Measurements from ENCODE around the gene CDH24.

The CDH24 gene

DNA sequence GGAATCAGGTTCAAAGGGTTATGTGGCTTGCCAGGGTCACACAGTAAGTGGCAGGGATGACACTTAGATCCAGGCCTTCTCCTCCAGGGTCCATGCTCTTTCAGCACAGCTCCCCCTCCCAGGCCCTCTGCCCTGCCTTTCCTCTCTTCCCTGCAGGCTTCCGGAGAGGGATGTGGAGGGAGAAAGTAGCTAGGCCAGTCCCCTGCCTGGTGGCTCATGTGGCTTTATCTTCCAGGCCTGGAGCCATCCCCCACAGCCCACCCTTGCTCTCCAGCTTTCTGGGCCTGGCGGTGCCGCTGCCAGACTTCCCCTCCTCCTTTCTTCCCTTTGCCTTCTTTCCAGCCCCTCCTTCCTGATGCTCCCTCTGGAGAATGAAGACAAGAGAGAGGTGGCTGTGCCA, 13.6 kb downstream of the CDH24 start:
- no peak for DNase-seq (ENCODE audit: low spot score)

DNA sequence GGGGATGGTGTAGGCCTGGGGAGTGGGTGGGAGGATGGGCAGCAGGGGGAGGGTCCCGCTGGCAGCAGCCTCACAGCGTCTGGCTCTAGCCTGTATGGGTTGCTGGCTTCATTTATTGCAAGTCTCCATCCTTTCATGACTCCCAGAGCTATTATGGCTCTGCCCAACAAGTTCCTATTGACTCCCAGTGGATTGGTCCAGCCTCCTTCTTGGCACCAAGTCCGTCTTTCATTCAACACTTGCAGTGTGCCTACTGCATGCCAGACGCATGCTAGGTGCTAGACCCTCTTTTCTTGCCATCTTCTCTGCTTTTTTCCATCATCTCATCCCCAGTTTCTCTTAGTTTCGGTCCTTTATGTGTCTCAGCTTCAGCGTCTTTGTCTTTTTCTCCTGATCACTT, 14.2 kb downstream of the CDH24 start:
- no peak for DNase-seq (ENCODE audit: low spot score)

DNA sequence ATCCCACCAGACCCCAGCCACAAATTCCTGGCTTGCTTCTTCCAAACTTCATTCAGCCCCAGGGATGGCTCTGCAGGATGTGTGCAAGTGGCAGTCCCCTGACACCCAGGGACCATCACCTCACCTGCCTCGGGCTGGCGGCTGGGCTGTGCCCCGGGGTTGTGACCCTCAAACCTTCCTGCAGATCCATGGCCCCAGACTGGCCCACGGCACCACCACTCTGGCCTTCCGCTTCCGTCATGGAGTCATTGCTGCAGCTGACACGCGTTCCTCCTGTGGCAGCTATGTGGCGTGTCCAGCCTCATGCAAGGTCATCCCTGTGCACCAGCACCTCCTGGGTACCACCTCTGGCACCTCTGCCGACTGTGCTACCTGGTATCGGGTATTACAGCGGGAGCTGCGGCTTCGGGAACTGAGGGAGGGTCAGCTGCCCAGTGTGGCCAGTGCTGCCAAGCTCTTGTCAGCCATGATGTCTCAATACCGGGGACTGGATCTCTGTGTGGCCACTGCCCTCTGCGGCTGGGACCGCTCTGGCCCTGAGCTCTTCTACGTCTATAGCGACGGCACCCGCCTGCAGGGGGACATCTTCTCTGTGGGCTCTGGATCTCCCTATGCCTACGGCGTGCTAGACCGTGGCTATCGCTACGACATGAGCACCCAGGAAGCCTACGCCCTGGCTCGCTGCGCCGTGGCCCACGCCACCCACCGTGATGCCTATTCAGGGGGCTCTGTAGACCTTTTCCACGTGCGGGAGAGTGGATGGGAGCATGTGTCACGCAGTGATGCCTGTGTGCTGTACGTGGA, 15.0 kb downstream of the CDH24 start, which contains the start of gene PSMB11:
TSS of gene PSMB11 (plus strand) at position 51 of the 804 bp plus-strand sequence. CDS start at position 65, 14 bp downstream.
- no peak for DNase-seq (ENCODE audit: low spot score)

DNA sequence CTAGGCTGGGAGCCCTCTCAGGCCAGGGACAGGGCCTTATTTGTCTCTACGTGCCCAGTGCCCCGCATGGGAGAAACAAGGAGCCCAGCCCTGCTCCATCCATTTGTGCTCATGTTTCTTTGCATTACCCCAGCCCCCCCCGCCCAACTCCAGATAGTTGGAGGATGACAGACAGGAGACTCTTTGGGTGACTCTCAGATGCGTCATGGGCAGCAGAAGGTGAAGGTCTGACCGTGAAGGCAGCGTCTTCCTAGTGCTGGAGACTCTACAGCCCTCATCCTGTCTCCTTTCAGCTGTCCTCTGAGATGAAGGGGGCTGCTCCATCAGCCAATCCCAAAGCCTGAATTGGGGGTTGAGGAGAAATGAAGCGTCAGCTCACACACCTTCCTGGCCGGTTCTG, 15.6 kb downstream of the CDH24 start:
- no peak for DNase-seq (ENCODE audit: low spot score)

DNA sequence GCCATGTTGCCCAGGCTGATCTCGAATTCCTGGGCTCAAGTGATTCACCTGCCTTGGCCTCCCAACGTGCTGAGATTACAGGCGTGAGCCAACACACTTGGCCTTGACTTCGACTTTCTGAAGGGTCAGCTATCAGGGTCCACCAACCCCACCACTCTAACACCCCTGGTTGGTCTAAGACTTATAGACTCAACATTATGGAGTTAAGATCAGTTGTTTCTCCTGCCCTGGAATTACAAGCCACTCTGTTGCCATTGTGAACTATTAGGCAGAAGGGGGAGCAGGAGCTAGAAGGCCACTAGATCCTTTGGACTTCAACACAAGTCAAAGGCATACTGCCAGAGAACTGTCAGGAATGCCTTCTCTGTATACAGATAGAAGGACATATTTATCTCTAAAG, 17.2 kb downstream of the CDH24 start:
- no peak for DNase-seq (ENCODE audit: low spot score)

DNA sequence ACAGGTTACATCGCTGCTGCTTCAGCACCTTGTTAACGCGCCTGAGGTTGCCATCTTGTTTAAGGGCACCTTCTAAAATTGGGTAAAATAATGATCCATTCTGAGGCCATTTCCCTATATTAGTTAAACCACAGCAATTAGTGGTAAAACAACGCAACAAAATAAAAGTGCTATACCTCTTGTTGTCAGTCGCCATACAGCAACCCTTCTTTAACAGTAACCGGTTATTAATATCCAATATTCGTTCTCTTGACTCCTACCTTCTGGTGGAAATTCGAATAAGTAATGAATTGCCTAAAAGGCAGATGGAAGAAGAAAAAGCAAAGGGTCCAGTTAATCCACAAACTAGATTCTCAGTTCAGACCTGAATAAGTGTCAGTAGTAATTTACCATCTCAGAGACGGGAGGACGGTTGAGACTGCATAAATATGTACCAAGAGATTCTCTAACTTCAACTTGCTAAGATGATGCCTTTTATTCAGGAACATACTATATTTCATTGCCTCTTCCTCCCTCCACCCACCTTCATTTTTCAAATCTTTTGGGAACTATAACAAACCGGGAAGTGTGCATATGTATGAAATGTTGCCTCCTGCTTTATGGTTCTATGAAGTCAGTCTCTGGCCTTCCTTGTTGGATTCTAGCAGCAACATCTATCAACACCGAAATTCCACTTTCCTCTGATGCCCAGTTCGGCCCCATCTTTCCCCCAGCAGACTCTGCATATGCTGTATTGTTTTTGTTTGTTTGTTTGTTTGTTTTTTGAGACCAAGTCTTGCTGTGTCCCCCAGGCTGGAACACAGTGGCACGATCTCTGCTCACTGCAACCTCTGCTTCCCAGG, 21.8 kb downstream of the CDH24 start:
- DNase-seq (ENCODE audit: low spot score) = no peak

DNA sequence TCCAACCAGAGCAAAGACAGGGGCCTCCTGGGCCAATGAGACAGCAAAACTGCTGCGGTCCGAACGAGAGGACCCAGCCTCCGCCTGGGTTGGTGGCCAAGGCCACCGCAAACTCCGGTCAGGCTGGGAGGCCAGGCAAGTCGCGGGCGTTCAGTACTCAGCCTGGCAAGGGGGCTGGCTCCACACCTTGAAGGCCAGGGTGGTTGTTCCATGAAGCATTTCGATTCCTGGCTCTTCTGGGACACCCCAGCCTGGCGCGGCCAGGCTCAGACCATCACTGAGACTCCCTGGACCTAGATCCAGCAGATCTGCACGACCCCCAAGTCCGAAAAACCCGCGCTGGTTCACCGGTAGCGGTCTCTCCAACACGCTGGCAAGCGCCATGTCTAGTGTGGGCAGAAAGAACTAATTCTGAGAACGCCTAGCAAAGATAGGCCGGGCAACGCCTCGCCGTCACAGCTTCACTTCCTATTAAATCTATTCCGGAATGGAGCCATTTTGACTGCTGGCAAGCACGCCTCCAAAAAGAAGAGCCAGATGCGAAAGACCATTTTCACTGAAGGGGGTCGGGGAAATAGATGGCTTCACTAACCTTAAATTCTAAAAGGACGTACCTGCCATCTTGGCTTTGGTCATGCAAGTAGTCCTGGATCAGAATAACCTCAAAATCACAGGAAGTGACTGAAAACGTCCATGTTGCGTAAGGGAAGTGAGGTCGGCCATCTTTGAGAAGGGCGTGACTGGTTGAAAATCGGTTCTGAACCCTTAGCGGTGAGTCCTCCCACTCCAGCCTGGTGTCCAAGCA, 22.6 kb downstream of the CDH24 start, which contains the start of gene PSMB5:
TSS of gene PSMB5 (minus strand) at position 403 of the 805 bp plus-strand sequence. CDS start at position 384, 19 bp downstream.
- DNase-seq (ENCODE audit: low spot score) = peak; percentile 97

DNA sequence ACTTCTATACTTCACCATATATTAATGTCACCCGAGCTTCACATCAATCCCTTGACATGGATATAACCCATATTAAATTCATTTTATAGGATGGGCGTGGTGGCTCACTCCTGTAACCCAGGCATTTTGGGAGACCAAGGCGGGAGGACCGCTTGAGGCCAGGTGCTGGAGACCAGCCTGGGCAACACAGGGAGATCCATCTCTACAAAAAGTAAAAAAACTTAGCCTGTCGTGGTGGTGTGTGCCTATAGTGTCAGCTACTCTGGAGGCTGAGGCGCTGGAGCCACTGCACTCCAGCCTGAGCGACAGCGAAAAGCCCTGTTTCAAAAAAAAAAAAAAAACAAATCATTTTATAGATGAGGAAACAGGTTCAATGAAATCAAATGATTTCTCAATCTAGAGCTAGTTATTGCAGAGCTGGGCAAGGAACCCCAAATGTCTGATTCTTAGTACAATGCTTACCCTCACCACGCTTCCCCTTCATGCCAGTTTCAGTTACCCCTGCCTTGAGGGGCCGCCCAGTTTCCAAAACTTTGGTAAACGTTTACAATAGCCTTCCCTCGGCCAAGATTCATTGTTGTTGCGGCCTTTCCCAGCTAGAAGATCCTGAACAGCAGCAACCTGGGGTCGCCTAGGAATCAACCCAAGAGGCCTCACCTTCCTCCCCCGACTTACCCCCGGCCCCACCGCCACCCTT, 23.4 kb downstream of the CDH24 start:
- DNase-seq (ENCODE audit: low spot score) = no peak

DNA sequence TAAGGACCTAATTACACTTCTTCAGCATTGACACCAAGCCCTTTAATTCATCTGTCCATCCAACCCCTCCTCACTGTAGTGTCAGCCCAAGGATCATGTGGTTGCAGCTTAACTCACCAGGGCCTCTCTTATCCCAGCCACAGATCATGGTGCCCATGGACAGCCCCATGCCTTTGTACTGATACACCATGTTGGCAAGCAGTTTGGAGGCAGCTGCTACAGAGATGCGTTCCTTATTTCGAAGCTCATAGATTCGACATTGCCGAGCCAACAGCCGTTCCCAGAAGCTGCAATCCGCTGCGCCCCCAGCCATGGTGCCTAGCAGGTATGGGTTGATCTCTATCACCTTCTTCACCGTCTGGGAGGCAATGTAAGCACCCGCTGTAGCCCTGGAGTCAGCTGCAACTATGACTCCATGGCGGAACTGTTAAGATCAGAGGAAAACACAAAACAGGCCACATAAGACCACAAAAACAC, 24.0 kb downstream of the CDH24 start:
- DNase-seq (ENCODE audit: low spot score) = no peak

DNA sequence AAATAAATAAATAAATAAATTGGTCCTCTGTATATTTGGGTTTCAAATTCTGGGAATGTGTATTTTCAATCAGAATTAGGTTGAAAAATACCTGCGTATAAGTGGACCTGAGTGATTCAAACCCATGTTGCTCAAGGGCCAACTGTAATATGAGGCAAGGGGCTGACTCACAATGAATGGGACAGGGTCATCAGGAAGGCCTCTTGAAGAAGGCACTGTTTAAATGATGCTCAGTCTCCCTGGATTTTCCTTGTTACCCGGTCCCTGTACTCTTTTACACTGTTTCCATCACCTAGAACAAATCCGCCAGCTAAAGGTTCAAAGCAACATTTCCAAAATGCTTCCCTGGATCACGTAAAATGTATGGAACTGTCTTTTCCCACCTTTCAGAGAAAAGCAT, 26.4 kb downstream of the CDH24 start:
- no peak for DNase-seq (ENCODE audit: low spot score)

DNA sequence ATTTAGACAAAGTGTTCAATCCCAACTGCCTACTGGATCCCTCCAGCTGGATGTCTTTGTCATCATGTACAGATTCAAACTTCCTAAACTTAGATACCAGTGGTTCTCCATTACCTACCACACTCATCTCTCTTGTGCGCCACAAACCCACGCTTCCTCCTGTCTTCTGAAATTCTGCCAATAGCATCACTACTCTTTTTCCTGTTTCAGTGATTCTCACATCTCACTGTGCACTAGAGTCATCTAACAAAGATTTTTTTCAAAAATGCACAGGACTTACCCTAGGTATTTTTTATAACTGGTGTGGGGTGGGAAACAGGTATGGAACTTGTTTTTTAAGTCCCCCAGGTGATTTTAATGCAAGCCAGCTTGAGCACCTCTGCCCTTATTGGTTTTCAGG, 28.5 kb downstream of the CDH24 start:
- DNase-seq (ENCODE audit: low spot score) = no peak

DNA sequence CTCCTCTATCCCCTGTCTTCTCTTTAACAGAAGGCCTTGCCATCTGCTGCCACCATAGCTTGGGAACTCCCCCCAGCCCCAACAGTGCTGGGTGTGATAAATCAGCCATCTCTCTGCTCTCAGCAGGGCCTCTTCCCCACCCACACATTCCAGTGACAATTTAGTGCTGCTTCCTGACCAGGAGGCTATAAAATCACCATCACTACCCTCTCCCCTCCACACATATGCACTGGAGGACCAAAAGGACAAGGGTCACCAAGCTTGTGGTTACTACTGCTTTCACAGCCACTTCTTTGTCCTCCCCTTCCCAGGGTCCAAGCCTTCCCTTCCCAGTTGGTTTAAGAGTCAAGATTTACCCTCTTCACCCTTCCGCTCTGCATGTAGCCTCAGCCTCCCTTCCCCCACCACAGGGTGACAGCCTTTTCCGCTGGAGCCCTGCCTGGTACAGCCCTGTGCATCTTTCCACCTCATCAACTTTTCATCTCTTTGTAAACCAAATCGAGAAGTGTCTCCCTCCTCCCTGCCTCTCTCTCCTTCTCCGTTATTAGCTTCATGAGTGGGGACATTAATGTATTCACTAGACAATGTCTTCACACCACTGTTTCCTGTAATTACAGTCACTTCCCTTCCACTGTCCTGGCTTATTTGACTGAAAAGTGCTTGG, 32.0 kb downstream of the CDH24 start:
- DNase-seq (ENCODE audit: low spot score) = no peak

DNA sequence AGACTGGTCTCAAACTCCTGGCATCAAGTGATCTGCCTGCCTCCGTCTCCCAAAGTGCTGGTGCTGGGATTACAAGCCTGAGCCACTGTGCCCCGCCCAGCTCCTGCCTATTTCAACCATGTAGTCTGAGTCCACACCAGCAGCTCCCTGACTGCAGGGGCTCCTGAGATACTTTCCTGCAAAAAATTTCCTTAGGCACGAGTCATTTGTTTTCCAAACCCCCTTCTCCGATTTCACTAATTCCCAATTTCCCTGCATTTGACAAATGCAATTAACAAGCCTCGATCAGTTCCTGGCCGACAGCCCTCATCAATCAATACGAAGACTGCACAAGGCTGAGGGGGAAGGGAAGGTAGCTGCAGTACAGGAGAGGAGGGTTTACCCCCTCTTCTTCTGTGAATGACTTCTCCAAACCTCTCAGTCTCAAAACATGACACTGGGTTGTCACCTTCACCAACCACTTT, 32.7 kb downstream of the CDH24 start:
- DNase-seq (ENCODE audit: low spot score) = no peak

DNA sequence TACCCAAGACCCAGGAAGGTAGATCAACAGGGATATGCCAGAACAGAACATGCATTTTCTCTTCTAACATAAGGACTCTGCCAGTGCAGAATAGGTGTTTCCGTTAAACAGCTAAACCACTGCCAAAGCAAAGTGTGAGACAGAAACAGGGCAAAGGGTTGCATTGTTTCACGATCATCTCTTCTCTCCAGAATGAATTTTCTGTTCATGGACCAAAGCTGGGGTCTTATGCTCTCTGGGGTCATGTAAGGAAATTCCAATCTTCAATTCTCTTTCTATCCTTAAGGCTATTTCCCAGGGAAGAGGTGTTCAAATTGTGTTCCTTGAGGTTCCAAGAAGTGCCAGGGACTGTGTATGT, 33.5 kb downstream of the CDH24 start:
- DNase-seq (ENCODE audit: low spot score) = no peak

DNA sequence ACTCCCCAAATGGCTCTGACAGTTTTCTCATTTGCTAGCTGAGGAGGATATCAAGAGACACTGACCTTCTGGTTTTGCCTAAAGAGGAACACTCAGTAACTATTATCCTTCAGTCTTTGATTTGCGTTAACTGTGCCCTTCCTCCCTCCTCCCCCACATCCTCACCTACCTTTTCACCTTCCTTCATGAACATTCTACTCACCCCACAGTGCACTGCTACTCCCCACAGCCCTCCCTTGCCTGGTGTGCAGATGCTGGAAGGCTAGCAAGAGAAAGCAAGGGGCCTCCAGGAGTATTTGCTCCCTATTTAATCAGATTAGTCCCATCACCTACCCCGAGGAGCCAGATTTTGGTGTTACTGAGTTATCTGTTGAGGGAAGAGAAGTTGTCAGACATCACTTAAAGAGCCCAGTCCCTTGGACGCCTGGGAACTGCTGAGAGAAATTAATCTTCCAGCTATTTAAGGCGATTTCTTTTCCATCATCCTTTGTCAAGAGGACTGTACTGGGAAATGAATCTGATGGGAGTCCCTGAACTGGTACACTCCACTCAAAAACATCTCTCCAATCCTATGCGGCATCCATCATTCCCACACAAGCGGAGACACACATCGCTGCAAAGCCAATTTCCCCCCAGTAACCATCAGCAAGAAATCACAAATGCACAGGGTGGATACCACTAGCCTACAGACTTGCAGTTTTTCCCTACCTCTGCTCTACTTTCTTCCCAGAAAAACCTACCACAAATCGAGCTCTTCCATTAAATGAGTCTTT, 34.1 kb downstream of the CDH24 start:
- no peak for DNase-seq (ENCODE audit: low spot score)

DNA sequence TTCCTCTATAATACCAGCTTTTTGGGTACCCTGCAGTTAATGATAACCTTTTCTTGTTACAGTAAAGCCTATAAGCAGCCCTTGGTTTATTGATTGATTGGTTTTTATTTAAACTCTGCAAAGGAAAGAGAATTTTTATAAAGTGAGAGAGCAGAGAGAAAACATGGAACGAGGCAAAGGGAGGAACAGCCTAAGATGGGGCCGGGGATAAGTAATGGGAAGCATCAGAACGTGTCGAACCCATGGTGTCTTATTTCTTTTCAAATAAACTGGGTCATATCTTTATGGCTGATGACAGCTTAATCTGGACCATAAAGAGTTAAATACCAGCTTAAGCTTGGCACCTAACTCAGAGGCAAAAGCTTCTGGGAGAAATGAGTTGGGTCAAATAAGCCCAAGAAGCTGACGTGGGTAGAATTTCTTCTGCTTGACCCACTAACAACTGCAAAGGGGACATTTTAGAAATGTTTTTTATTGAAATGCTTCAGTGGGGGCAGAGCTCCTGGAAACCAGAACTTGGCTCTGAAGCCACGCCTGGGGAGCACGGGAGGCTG, 35.4 kb downstream of the CDH24 start:
- DNase-seq (ENCODE audit: low spot score) = no peak

DNA sequence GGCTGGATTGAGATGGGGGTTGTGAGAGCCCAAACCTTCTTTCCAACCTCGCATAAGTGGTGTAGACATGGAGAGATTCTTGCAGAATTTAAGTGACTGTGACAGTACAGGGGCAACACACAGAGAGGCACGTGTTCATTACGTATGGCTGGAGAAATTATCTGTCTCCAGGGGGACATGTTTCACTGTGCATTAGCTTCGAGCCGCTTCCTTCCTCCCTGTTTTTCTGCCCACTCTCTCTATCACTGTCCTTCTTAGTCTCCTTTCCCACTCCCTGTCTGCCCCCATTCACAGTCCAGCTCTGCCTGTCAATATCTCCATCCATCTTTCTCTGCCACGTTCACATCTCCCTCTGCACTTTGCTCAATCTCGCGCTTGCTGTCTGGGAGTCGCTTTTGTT, 35.9 kb downstream of the CDH24 start:
- no peak for DNase-seq (ENCODE audit: low spot score)

DNA sequence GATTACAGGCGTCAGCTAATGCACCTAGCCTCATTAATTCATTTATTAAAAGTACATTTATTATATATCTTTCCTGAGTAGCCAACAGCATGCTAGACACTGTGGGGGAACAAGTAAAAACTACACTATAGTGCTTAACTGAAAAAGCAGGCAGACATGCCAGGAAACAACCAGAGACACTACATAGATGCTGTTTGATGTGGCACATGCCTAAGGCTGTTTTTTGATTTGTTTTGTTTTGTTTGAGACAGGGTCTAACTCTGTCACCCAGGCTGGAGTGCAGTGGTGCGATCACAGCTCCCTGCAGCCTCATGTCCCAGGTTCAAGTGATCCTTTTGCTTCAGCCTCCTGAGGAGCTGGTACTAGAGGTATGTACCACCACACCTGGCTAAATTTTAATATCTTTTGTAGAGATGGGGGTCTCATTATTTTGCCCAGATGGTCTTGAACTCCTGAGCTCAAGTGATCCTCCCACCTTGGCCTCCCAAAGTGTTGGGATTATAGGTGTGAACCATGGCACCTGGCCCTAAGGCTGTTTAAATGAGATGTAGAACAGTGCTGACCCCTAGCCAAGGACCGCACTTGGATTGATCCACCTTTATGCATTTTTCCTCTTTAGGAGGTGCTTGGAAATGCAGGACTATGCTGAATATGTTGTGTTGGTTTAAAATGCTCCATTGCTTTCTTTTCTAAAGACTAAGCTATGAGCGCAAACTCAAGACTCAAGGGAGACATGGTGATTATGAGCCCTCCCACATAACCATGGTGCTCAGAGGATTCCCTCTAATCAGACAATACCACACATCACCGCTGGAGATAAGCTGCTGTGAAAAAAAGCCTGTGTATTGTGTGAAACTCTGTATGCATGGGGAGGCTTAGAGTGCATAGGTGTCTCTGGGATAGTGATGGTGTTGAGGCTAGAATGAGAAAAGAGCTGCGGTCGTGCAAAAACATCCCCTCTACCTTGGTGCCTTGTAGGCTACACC, 36.9 kb downstream of the CDH24 start:
- no peak for DNase-seq (ENCODE audit: low spot score)

DNA sequence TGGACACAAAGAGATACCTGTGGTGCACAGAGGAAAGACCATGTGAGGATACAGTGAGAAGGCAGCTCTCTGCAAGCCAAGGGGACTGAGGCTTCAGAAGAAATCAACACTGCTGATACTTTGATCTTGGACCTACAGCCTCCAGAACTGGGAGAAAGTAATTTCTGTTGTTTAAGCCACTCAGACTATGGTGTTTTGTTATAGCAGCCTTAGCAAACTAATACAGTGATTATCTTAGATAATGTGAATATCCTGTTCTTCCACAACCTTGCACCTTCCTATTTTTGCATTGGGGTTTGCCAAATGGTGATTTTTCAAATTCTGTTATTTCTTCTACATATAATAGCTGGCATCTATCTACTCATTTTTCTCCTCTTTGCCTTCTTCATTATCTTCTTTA, 39.2 kb downstream of the CDH24 start:
- no peak for DNase-seq (ENCODE audit: low spot score)

Measured in Ammon's horn (tissue), 1 donor.